Fibroblast of lung (primary cell): Measurements from ENCODE around the gene PROCA1. TPM values are rescaled to one million over a fixed set of nuclear protein-coding genes. Genes with fewer than 3 reads are reported as not detected.

Experiments
- DNase-seq, 2 donors: peaks; one replicate each; pipeline versions ENCODE4 v3.0.0 to v3.0.0-alpha.2; 2010; ENCODE audit warnings: low read depth in 2 of 2
- H2AFZ ChIP-seq: 2 replicates; pipeline ENCODE4 v1.5.1; 2012; ENCODE audit warnings: low read length, control low read depth, inconsistent platforms
- H3K27ac ChIP-seq: 2 replicates; pipeline ENCODE4 v1.5.1; 2011; ENCODE audit warnings: low read length, control low read depth; ENCODE audit not compliant: insufficient read depth
- H3K27me3 ChIP-seq: 2 replicates; pipeline ENCODE4 v1.5.1; 2011; ENCODE audit warnings: mild to moderate bottlenecking, low read length; ENCODE audit not compliant: control insufficient read depth, insufficient read depth
- H3K36me3 ChIP-seq: 2 replicates; pipeline ENCODE4 v1.5.1; 2011; ENCODE audit warnings: low read length; ENCODE audit not compliant: control insufficient read depth, insufficient read depth
- H3K4me1 ChIP-seq: 2 replicates; pipeline ENCODE4 v1.5.1; 2011; ENCODE audit warnings: low read length; ENCODE audit not compliant: control insufficient read depth, insufficient read depth; ENCODE audit errors: extremely low read depth
- H3K4me2 ChIP-seq: 2 replicates; pipeline ENCODE4 v1.5.1; 2011; ENCODE audit warnings: low read length, control low read depth; ENCODE audit not compliant: insufficient read depth; ENCODE audit errors: extremely low read depth
- H3K4me3 ChIP-seq, 4 experiments: fragments of 200-600 bp in 1 of 4; sonication (generic) in 1 of 4; replicated peaks in 1 of 4; 2 replicates each; pipeline ENCODE4 v1.5.1; 2011 to 2016; ENCODE audit warnings: low read length in 4 of 4, low read depth in 3 of 4, mild to moderate bottlenecking in 3 of 4, control low read depth in 2 of 4, inconsistent platforms in 1 of 4, mixed read lengths in 1 of 4; ENCODE audit not compliant: insufficient read depth in 1 of 4; ENCODE audit errors: control extremely low read depth in 1 of 4
- H3K79me2 ChIP-seq: 2 replicates; pipeline ENCODE4 v1.5.1; 2012; ENCODE audit warnings: mild to moderate bottlenecking, low read length, inconsistent platforms; ENCODE audit not compliant: control insufficient read depth, insufficient read depth
- H3K9ac ChIP-seq: 2 replicates; pipeline ENCODE4 v1.5.1; 2011; ENCODE audit warnings: mild to moderate bottlenecking, low read length, control low read depth; ENCODE audit not compliant: insufficient read depth
- H3K9me3 ChIP-seq: 2 replicates; pipeline ENCODE4 v1.5.1; 2012; ENCODE audit warnings: low read depth, low read length; ENCODE audit not compliant: control insufficient read depth, insufficient read depth
- H4K20me1 ChIP-seq: 2 replicates; pipeline ENCODE4 v1.5.1; 2011; ENCODE audit warnings: low read length; ENCODE audit not compliant: control insufficient read depth, insufficient read depth; ENCODE audit errors: extremely low read depth
- CTCF ChIP-seq, 2 donors: IDR thresholded peaks in 1 of 2; conservative IDR thresholded peaks in 1 of 2; 1 replicate in 1 of 2; 2 replicates in 1 of 2; pipeline ENCODE4 v1.5.1; 2011 to 2012; ENCODE audit warnings: low read length in 2 of 2, control low read depth in 1 of 2, inconsistent platforms in 1 of 2, low read depth in 1 of 2, mild to moderate bottlenecking in 1 of 2
- EZH2 ChIP-seq: IDR thresholded peaks from 2 replicates; pipeline ENCODE4 v1.5.1; 2012; ENCODE audit warnings: low read length, control low read depth, mild to moderate bottlenecking; ENCODE audit errors: missing control alignments
- polyA plus RNA-seq, 2 donors: library from polyadenylated mRNA; depleted of rRNA in 1 of 2; stranded (reverse) in 1 of 2; unstranded in 1 of 2; fragments of >200 nt; gene quantifications; 2 replicates each; pipeline ENCODE4 v1.2.1, GENCODE V29; 2011 to 2012; ENCODE audit warnings: missing spikeins in 1 of 2
- total RNA-seq: library from RNA; depleted of rRNA; stranded (reverse); fragments of >200 nt; gene quantifications from 2 replicates; pipeline ENCODE4 v1.2.1, GENCODE V29; 2014

The PROCA1 gene
- total and polyA plus RNA-seq, 2 donors (not counting 1 experiment from before 2014, with no cell fraction given): 0.85 to 2.6 TPM

- TF ChIP-seq CTCF (conservative IDR thresholded peaks at IDR 0.05 in 1 of 2, IDR thresholded peaks at IDR 0.05 in 1 of 2; ENCODE audit: low read depth in 1 of 2, low read length in 2 of 2) (no peak), EZH2 (no peak)
- peaks cover 39% of the 10 kb centered on the region for H3K79me2 ChIP-seq
- no peak for DNase-seq
- H3K4me1 ChIP-seq: peaks cover 9% of the 10 kb centered on the region
- H3K4me2 ChIP-seq: no peak overlapping the region
- H3K27me3 ChIP-seq: no peaks in the 10 kb centered on the region
- H3K4me3 ChIP-seq: no peak overlapping the region
- no peak overlapping the region for H3K27ac ChIP-seq
- no peak overlapping the region for H2AFZ ChIP-seq
- H3K9me3 ChIP-seq: no peaks in the 10 kb centered on the region
- peaks cover 33% of the 10 kb centered on the region for H3K36me3 ChIP-seq
- no peak overlapping the region for H3K9ac ChIP-seq
- no peaks in the 10 kb centered on the region for H4K20me1 ChIP-seq
Observed at GRCh38 chr17:28748852-28749515, 37.3 kb upstream of the PROCA1 start.

- H3K9ac ChIP-seq: no peak overlapping the region
- H3K79me2 ChIP-seq: peaks cover 39% of the 10 kb centered on the region
- H3K27ac ChIP-seq: no peak overlapping the region
- H4K20me1 ChIP-seq: no peaks in the 10 kb centered on the region
- H3K4me1 ChIP-seq: peaks cover 9% of the 10 kb centered on the region
- peaks cover 33% of the 10 kb centered on the region for H3K36me3 ChIP-seq
- no peak overlapping the region for H3K4me3 ChIP-seq
- no peak for TF ChIP-seq CTCF (conservative IDR thresholded peaks at IDR 0.05 in 1 of 2, IDR thresholded peaks at IDR 0.05 in 1 of 2; ENCODE audit: low read depth in 1 of 2, low read length in 2 of 2)
- no peak for TF ChIP-seq EZH2
- DNase-seq: no peak
- no peaks in the 10 kb centered on the region for H3K27me3 ChIP-seq
- H3K4me2 ChIP-seq: no peak overlapping the region
- no peaks in the 10 kb centered on the region for H3K9me3 ChIP-seq
- no peak overlapping the region for H2AFZ ChIP-seq
Observed at GRCh38 chr17:28747801-28748750, 36.4 kb upstream of the PROCA1 start.

- TF ChIP-seq EZH2 (no peak), CTCF (conservative IDR thresholded peaks at IDR 0.05 in 1 of 2, IDR thresholded peaks at IDR 0.05 in 1 of 2; ENCODE audit: low read depth in 1 of 2, low read length in 2 of 2) (no peak)
- Histone ChIP-seq H3K79me2 (peaks cover 39% of the 10 kb centered on the region), H3K4me2 (no peak overlapping the region), H3K9ac (no peak overlapping the region), H4K20me1 (no peaks in the 10 kb centered on the region), H3K27me3 (no peaks in the 10 kb centered on the region), H3K9me3 (no peaks in the 10 kb centered on the region), H3K27ac (no peak overlapping the region), H3K4me3 (peak overlapping the region in 1 of 4 experiments; percentile 4), H3K4me1 (peaks cover 9% of the 10 kb centered on the region), H3K36me3 (peaks cover 28% of the 10 kb centered on the region), H2AFZ (no peak overlapping the region)
- no peak for DNase-seq
Observed at GRCh38 chr17:28747051-28747691, 35.5 kb upstream of the PROCA1 start.
